GM12878 (cell line): ENCODE results near the gene KIF22. TPM values are rescaled to one million over a fixed set of nuclear protein-coding genes. Genes with fewer than 3 reads are reported as not detected.

ENCODE experiments used
- BHLHE40 ChIP-seq, 2 experiments: fragments of 450-650 bp in 1 of 2; IDR thresholded peaks; 2 replicates each; pipeline ENCODE4 v1.6.1; 2011 to 2017; ENCODE audit warnings: low read depth in 2 of 2, borderline replicate concordance in 1 of 2, improper control_type of control experiment in 1 of 2, low read length in 1 of 2, mild to moderate bottlenecking in 1 of 2
- CTCF ChIP-seq, 3 experiments: IDR thresholded peaks in 2 of 3; conservative IDR thresholded peaks in 1 of 3; 2 replicates each; pipeline ENCODE4 v1.5.1; 2011; ENCODE audit warnings: low read depth in 3 of 3, low read length in 3 of 3, mild to moderate bottlenecking in 3 of 3, control low read depth in 2 of 3, moderate library complexity in 2 of 3, inconsistent platforms in 1 of 3, mixed read lengths in 1 of 3; ENCODE audit not compliant: control insufficient read depth in 2 of 3, insufficient read depth in 1 of 3; ENCODE audit errors: extremely low read depth in 1 of 3
- IKZF1 ChIP-seq: fragments of 450-650 bp; conservative IDR thresholded peaks from 2 replicates; pipeline ENCODE4 v1.6.1; 2017; ENCODE audit warnings: antibody characterized with exemption, mild to moderate bottlenecking
- POLR2AphosphoS5 ChIP-seq: IDR thresholded peaks from 2 replicates; pipeline ENCODE4 v1.6.1; 2011; ENCODE audit warnings: mild to moderate bottlenecking, low read length, inconsistent platforms
- RUNX3 ChIP-seq: IDR thresholded peaks from 2 replicates; pipeline ENCODE4 v1.6.1; 2012; ENCODE audit warnings: low read length, inconsistent platforms
- SIN3A ChIP-seq: IDR thresholded peaks from 2 replicates; pipeline ENCODE4 v1.6.1; 2012; ENCODE audit warnings: low read depth, low read length, improper control_type of control experiment
- TCF12 ChIP-seq: IDR thresholded peaks from 2 replicates; pipeline ENCODE4 v1.6.1; 2011; ENCODE audit warnings: low read depth, mild to moderate bottlenecking, low read length
- USF1 ChIP-seq: IDR thresholded peaks from 2 replicates; pipeline ENCODE4 v1.6.1; 2011; ENCODE audit warnings: borderline replicate concordance, low read depth, mild to moderate bottlenecking, moderate library complexity, mixed read lengths, low read length; ENCODE audit not compliant: insufficient read depth; ENCODE audit errors: extremely low read length
- polyA plus RNA-seq, 11 experiments: library from polyadenylated mRNA; depleted of rRNA in 4 of 11; unstranded in 6 of 11; stranded (reverse) in 5 of 11; fragments of >200 nt; fragmentation: Nextera tagmentation in 4 of 11; fragmentation: Illumina TruSeq in 1 of 11; extraction: Ambion mirVana in 4 of 11; extraction: Trizol in 1 of 11; gene quantifications; 1 replicate in 1 of 11; 2 replicates in 10 of 11; pipeline versions ENCODE4 v1.2.1 to v1.2.3, GENCODE V29; 2011 to 2016; ENCODE audit warnings: inconsistent platforms in 2 of 11, missing spikeins in 2 of 11, low read depth in 1 of 11
- total RNA-seq, 4 experiments: library from RNA; depleted of rRNA in 3 of 4; stranded (reverse); fragments of >200 nt in 3 of 4; fragmentation: Illumina TruSeq in 1 of 4; extraction: Trizol in 1 of 4; gene quantifications; 2 replicates each; pipeline versions ENCODE4 v1.2.1 to v1.2.3, GENCODE V29; 2013 to 2021

KIF22 gene
- total and polyA plus RNA-seq, 10 of the 15 experiments (the other 5 are each of a cell fraction or from before 2014, with no cell fraction given), result 7.6 to 158 (median 132) TPM

GRCh38 chr16:29848420-29849297, 58.1 kb downstream of the KIF22 start (continued):
- TF ChIP-seq CTCF (IDR thresholded peaks at IDR 0.05 in 2 of 3, conservative IDR thresholded peaks at IDR 0.05 in 1 of 3; ENCODE audit: control insufficient read depth in 2 of 3, extremely low read depth in 1 of 3, insufficient read depth in 1 of 3, low read depth in 3 of 3, low read length in 3 of 3), result peak; percentile 88 to 98 (median 90)
- TF ChIP-seq RUNX3, result peak; percentile 33; the same call in 1 of the 2 replicates
- TF ChIP-seq BHLHE40 (IDR thresholded peaks at IDR 0.05; ENCODE audit: borderline replicate concordance in 1 of 2, low read depth in 2 of 2, low read length in 1 of 2), result peak; percentile 23 to 41; a peak in 1 of 4 replicates
- no peak for TF ChIP-seq USF1
- peak; percentile 31; the same call in 1 of the 2 replicates for TF ChIP-seq POLR2AphosphoS5
- no peak for TF ChIP-seq SIN3A
- TF ChIP-seq IKZF1, result 0 out of 2 replicates have a peak, but pooled peaks have one; percentile 47
- peak; percentile 57; the same call in 1 of the 2 replicates for TF ChIP-seq TCF12
